Stimulated activated CD4-positive, alpha-beta T cell treated with anti-CD3 and anti-CD28 coated beads, Interleukin-1b, Interleukin-23, amount 100 ng/mL, for 4 hours (primary cell): ENCODE measurements around the gene CDK17.

Source experiments
- DNase-seq, 2 donors: peaks; one replicate each; pipeline ENCODE4 v3.0.0-alpha.2; 2020; ENCODE audit warnings: low read depth in 2 of 2

CDK17 gene

GRCh38 chr12:96263449-96263902 is 136.8 kb downstream of the CDK17 start:
- no peak for DNase-seq

GRCh38 chr12:96261557-96261956 is 138.7 kb downstream of the CDK17 start:
- no peak for DNase-seq

- no peak for DNase-seq
Observed at GRCh38 chr12:96260644-96261043, 139.6 kb downstream of the CDK17 start.

GRCh38 chr12:96260231-96260630 is 140.0 kb downstream of the CDK17 start:
- DNase-seq: no peak

- no peak for DNase-seq
Observed at GRCh38 chr12:96258104-96258961, 141.9 kb downstream of the CDK17 start.

- no peak for DNase-seq
Observed at GRCh38 chr12:96257550-96258103, 142.6 kb downstream of the CDK17 start.

- no peak for DNase-seq
Observed at GRCh38 chr12:96256672-96257361, 143.4 kb downstream of the CDK17 start.

- no peak for DNase-seq
Observed at GRCh38 chr12:96255077-96255476, 145.2 kb downstream of the CDK17 start.

- DNase-seq: no peak
Observed at GRCh38 chr12:96250119-96250685, 150.0 kb downstream of the CDK17 start.

GRCh38 chr12:96249196-96250118 is 150.8 kb downstream of the CDK17 start:
- DNase-seq: no peak

- DNase-seq: no peak
Observed at GRCh38 chr12:96248136-96248931, 151.9 kb downstream of the CDK17 start.

GRCh38 chr12:96247563-96247962 is 152.7 kb downstream of the CDK17 start:
- DNase-seq: no peak

GRCh38 chr12:96246926-96247505 is 153.2 kb downstream of the CDK17 start:
- no peak for DNase-seq

GRCh38 chr12:96244826-96245225 is 155.4 kb downstream of the CDK17 start:
- no peak for DNase-seq

GRCh38 chr12:96242597-96242996 is 157.6 kb downstream of the CDK17 start:
- DNase-seq: no peak

- peak in 1 of 2 donors; percentile 21 for DNase-seq
Observed at GRCh38 chr12:96241846-96242256, 158.4 kb downstream of the CDK17 start.

GRCh38 chr12:96241431-96241830 is 158.8 kb downstream of the CDK17 start:
- DNase-seq: no peak

- DNase-seq: no peak
Observed at GRCh38 chr12:96240656-96241055, 159.6 kb downstream of the CDK17 start.

- no peak for DNase-seq
Observed at GRCh38 chr12:96239711-96240635, 160.3 kb downstream of the CDK17 start.
